Immature natural killer cell (primary cell): ENCODE measurements around the gene ZNF276. TPM values are rescaled to one million over a fixed set of nuclear protein-coding genes. Genes with fewer than 3 reads are reported as not detected.
"Not testable (repeated sequence)": the region's sequence is repeated elsewhere in the genome, so short reads cannot be mapped to it uniquely, and the experiment has no call there.

Experiments used
- DNase-seq, 3 donors: peaks; one replicate each; pipeline ENCODE4 v3.0.0; 2022; ENCODE audit warnings: mixed read lengths in 1 of 3
- H3K27ac Mint-ChIP-seq, 6 donors: one replicate each; pipeline ENCODE4 v1.8.0; 2020; ENCODE audit warnings: mixed read lengths in 6 of 6, mild to moderate bottlenecking in 5 of 6, inconsistent platforms in 4 of 6, moderate library complexity in 3 of 6
- H3K27me3 Mint-ChIP-seq, 3 donors: one replicate each; pipeline ENCODE4 v1.8.0; 2020 to 2021; ENCODE audit warnings: low read depth in 3 of 3, mild to moderate bottlenecking in 3 of 3, mixed read lengths in 3 of 3, moderate library complexity in 3 of 3, inconsistent platforms in 1 of 3
- H3K36me3 Mint-ChIP-seq, 3 donors: one replicate each; pipeline ENCODE4 v1.8.0; 2020; ENCODE audit warnings: mixed read lengths in 3 of 3, inconsistent platforms in 2 of 3, mild to moderate bottlenecking in 2 of 3
- H3K4me1 Mint-ChIP-seq, 2 donors: one replicate each; pipeline ENCODE4 v1.8.0; 2020; ENCODE audit warnings: inconsistent platforms in 2 of 2, mild to moderate bottlenecking in 2 of 2, mixed read lengths in 2 of 2, moderate library complexity in 1 of 2
- H3K4me3 Mint-ChIP-seq, 5 donors: one replicate each; pipeline ENCODE4 v1.8.0; 2020; ENCODE audit warnings: mild to moderate bottlenecking in 5 of 5, mixed read lengths in 5 of 5, inconsistent platforms in 3 of 5, moderate library complexity in 3 of 5
- H3K9me3 Mint-ChIP-seq, 6 donors: one replicate each; pipeline ENCODE4 v1.8.0; 2020; ENCODE audit warnings: mild to moderate bottlenecking in 6 of 6, mixed read lengths in 6 of 6, inconsistent platforms in 4 of 6, moderate library complexity in 3 of 6
- polyA plus RNA-seq, 3 donors: library from polyadenylated mRNA; unstranded; fragments of 300-500 nt; fragmentation: Illumina TruSeq; gene quantifications; one replicate each; pipeline ENCODE4 v1.2.3, GENCODE V29; 2021

Gene ZNF276, protein sequence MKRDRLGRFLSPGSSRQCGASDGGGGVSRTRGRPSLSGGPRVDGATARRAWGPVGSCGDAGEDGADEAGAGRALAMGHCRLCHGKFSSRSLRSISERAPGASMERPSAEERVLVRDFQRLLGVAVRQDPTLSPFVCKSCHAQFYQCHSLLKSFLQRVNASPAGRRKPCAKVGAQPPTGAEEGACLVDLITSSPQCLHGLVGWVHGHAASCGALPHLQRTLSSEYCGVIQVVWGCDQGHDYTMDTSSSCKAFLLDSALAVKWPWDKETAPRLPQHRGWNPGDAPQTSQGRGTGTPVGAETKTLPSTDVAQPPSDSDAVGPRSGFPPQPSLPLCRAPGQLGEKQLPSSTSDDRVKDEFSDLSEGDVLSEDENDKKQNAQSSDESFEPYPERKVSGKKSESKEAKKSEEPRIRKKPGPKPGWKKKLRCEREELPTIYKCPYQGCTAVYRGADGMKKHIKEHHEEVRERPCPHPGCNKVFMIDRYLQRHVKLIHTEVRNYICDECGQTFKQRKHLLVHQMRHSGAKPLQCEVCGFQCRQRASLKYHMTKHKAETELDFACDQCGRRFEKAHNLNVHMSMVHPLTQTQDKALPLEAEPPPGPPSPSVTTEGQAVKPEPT
- polyA plus RNA-seq = 10 to 100 TPM; 20.6 to 91.6 (median 30.0) TPM

DNA sequence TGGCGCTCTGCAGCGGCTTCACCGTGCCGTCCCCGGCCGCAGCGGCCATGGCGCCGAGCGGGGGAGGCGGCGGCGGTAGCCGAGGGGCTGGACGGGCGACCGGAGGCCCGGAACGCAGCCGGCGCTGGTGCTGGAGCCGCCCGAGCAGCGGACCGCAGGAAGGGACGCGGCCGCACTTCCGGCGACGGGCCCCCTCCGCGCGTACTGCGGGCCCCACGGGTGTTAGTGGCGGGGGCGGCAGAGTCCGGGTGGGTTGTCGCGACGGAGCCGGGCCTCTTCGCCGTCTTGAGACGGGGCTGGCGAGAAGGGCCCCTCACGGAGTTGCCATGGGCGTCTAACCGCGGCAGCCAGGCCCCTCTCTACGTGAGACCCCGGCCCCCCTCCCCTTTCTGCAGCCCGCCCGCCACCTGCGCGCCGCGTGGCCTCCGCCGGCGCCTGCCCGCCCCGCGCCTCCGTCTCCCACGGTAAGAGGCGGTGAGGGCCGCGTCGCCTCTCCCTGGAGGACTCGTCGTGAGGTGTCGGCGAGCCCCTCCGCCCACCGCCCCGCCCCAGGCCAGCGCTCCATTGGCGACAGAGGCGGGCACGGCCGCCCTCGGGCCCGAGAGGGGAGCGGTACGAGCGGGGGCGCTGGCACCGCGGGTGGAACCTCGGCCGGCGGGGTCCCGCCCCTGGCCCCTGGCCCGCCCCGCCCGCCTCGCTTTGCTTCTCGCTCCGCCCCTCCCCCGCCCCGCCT, at the start of gene ZNF276, which contains the start of gene VPS9D1:
ZNF276 (plus strand) TSS at position 725 of the 733 bp plus-strand sequence. CDS start 104 bp downstream, outside the sequence.
VPS9D1 (minus strand) TSS at position 86 of the 733 bp plus-strand sequence; CDS start at position 49, 37 bp downstream.
- H3K27me3 Mint-ChIP-seq = peaks cover 26 to 42% (median 37%) of the 10 kb centered on the region in 3 donors

DNA sequence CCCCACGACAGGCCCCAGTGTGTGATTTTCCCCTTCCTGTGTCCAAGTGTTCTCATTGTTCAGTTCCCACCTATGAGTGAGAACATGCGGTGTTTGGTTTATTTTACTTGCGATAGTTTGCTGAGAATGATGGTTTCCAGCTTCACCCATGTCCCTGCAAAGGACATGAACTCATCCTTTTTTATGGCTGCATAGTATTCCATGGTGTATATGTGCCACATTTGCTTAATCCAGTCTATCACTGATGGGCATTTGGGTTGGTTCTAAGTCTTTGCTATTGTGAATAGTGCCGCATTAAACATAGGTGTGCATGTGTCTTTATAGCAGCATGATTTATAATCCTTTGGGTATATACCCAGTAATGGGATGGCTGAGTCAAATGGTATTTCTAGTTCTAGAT, 49.8 kb upstream of the ZNF276 start:
- H3K4me1 Mint-ChIP-seq, H3K4me3 Mint-ChIP-seq, H3K36me3 Mint-ChIP-seq, DNase-seq, H3K27me3 Mint-ChIP-seq, H3K9me3 Mint-ChIP-seq, H3K27ac Mint-ChIP-seq: not testable (repeated sequence)

More for the DNA sequence above, at the start of gene ZNF276, which contains the start of gene VPS9D1:
- DNase-seq = peak; percentile 81 to 86 (median 85)
- Mint-ChIP-seq H3K36me3 (peaks cover 9 to 14% (median 10%) of the 10 kb centered on the region in 3 donors), H3K27ac (peak within 1 kb of the TSS; percentile 99 to 100 (median 100)), H3K9me3 (no peaks in the 10 kb centered on the region), H3K4me3 (peak within 1 kb of the TSS; percentile 93 to 99 (median 97)), H3K4me1 (peaks cover 38 to 42% of the 10 kb centered on the region in 2 donors)

DNA sequence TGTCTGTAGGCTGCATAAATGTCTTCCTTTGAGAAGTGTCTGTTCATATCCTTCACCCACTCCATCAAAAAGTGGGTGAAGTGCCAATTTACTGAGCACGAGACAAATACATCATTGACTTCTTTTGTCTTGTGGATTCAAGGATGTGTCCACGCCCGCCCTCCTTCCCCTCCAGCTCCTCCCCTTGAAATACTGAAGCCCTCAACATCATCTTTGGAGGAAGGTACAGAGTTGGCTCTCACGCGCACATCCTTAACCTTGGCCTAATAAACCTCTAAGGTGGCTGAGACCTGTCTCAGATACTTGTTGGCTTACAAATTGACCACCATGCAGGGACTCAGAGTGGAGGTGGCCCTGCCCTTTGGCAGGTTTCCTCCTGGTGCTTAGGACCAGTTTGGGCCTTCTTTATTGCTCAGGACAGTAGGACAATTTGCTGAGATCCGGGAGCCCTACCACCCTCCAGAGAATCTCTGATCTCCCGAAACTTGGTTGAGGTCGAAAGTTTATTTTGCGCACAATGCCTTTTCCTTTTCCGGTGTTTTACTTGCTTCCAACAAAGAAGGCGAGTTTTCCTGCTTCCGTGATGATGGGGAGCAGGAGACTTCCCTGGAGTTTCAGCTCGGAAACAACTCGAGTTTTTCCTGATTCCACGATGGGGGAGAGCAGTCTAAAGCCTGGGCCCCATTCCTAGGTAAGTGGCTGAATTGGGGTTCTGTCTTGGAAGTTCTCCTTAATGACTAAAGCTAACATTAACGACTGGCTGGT, 49.0 kb upstream of the ZNF276 start:
- Mint-ChIP-seq H3K4me1 (peaks cover 0 to 2% of the 10 kb centered on the region in 2 donors), H3K36me3 (no peaks in the 10 kb centered on the region), H3K27ac (no peak overlapping the region), H3K27me3 (no peaks in the 10 kb centered on the region), H3K9me3 (peaks cover 0 to 2% (median 0%) of the 10 kb centered on the region in 6 donors), H3K4me3 (no peak overlapping the region)
- DNase-seq = no peak

DNA sequence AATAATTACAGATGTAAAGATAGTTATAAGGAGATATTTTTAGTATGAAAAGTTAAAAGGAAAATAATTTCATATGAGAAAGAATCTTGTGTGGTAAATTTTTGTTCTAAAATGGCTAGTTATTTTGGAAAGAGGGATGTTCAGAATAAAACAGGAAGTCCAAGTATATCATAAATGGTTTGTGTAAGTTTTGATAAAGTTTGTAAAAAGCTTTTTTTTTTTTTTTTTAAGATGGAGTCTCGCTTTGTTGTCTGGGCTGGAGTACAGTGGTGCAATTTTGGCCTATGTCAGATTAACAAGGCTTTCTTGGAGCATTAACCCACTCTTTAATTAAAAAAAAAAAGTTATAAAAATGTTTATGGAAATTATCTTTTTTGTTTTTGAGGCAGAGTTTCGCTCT, 43.1 kb upstream of the ZNF276 start:
- no peak for DNase-seq
- H3K4me1 Mint-ChIP-seq = no peaks in the 10 kb centered on the region

GRCh38 chr16:89685916-89686315, 35.4 kb upstream of the ZNF276 start:
- Mint-ChIP-seq H3K27ac (peak overlapping the region in 2 of 6 donors; percentile 24 to 53), H3K36me3 (peaks cover 0 to 8% (median 5%) of the 10 kb centered on the region in 3 donors), H3K9me3 (no peaks in the 10 kb centered on the region), H3K27me3 (peaks cover 2 to 11% (median 2%) of the 10 kb centered on the region in 3 donors), H3K4me3 (peak overlapping the region; percentile 53 to 90 (median 59)), H3K4me1 (peaks cover 9 to 25% of the 10 kb centered on the region in 2 donors)
- no peak for DNase-seq

More for the DNA sequence above, 43.1 kb upstream of the ZNF276 start:
- Mint-ChIP-seq H3K9me3 (no peaks in the 10 kb centered on the region), H3K27me3 (peaks cover 0 to 5% (median 0%) of the 10 kb centered on the region in 3 donors), H3K27ac (no peak overlapping the region), H3K36me3 (no peaks in the 10 kb centered on the region), H3K4me3 (no peak overlapping the region)

DNA sequence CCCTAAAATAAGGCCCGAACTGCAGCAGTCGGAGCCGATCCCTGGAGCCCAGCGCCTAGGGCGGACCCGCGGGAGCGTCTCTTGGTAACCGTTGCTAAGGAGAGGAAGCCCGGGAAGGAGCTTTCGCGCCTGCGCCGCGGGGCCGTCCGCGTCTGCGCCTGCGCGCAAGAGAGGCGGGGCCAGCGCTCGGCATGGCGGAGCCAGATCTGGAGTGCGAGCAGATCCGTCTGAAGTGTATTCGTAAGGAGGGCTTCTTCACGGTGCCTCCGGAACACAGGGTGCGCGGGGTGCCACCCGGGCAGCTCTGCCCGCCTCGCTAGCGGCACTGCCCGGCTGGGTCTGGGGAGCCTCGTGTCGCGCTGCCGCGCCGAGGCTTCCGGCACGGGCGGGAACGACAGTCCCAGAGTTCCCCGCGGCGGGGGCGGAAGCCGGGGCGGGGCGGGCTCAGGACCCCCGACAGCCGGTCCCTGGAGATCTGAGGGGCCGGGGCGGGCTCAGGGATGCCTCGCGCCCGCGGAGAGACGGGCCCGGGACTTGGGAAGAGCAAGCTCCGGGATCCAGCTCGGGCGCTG, 34.7 kb upstream of the ZNF276 start, which contains the start of gene CDK10:
CDK10 (plus strand) TSS at position 170 of the 572 bp plus-strand sequence; CDS start at position 192, 22 bp downstream.
- peak within 1 kb of the TSS; percentile 77 to 92 (median 88) for H3K27ac Mint-ChIP-seq
- H3K4me3 Mint-ChIP-seq = peak within 1 kb of the TSS; percentile 90 to 95 (median 92)
- peak; percentile 89 to 91 (median 90) for DNase-seq
- no peaks in the 10 kb centered on the region for H3K9me3 Mint-ChIP-seq
- H3K27me3 Mint-ChIP-seq = peaks cover 2 to 11% (median 2%) of the 10 kb centered on the region in 3 donors
- H3K36me3 Mint-ChIP-seq = peaks cover 0 to 8% (median 5%) of the 10 kb centered on the region in 3 donors
- peaks cover 9 to 25% of the 10 kb centered on the region in 2 donors for H3K4me1 Mint-ChIP-seq

GRCh38 chr16:89687092-89687940, 34.0 kb upstream of the ZNF276 start:
- peaks cover 2 to 9% (median 2%) of the 10 kb centered on the region in 3 donors for H3K27me3 Mint-ChIP-seq
- peaks cover 9 to 25% of the 10 kb centered on the region in 2 donors for H3K4me1 Mint-ChIP-seq
- H3K27ac Mint-ChIP-seq = peak overlapping the region; percentile 74 to 87 (median 85)
- peaks cover 0 to 8% (median 5%) of the 10 kb centered on the region in 3 donors for H3K36me3 Mint-ChIP-seq
- H3K4me3 Mint-ChIP-seq = peak overlapping the region; percentile 80 to 95 (median 90)
- no peaks in the 10 kb centered on the region for H3K9me3 Mint-ChIP-seq
- no peak for DNase-seq

- Mint-ChIP-seq H3K4me3 (peak overlapping the region; percentile 42 to 95 (median 90)), H3K27me3 (peaks cover 2 to 7% (median 4%) of the 10 kb centered on the region in 3 donors), H3K9me3 (no peaks in the 10 kb centered on the region), H3K27ac (no peak overlapping the region), H3K36me3 (peaks cover 2 to 10% (median 8%) of the 10 kb centered on the region in 3 donors), H3K4me1 (peaks cover 9 to 27% of the 10 kb centered on the region in 2 donors)
- no peak for DNase-seq
Observed at GRCh38 chr16:89688395-89688794, 32.9 kb upstream of the ZNF276 start.

DNA sequence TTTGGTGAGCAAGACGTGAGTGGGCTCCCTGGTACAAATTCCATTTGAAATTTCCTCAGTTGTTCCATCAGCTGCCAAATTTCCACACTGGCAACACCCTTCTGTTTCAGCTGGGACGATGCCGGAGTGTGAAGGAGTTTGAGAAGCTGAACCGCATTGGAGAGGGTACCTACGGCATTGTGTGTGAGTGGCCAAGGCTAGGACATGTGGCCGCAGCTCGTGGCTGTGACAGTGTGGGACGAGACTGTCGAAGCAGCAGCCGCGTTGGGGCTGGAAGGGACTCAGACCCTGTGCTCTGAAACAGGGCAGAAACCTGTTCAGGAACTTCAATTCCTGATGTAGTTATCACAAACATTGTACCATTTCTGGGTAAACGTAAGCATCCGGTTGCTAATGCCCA, 32.2 kb upstream of the ZNF276 start:
- H3K27ac Mint-ChIP-seq = no peak overlapping the region
- H3K27me3 Mint-ChIP-seq = peaks cover 1 to 12% (median 11%) of the 10 kb centered on the region in 3 donors
- no peak for DNase-seq
- peaks cover 9 to 32% of the 10 kb centered on the region in 2 donors for H3K4me1 Mint-ChIP-seq
- no peak overlapping the region for H3K4me3 Mint-ChIP-seq
- no peaks in the 10 kb centered on the region for H3K9me3 Mint-ChIP-seq
- peaks cover 5 to 12% (median 10%) of the 10 kb centered on the region in 3 donors for H3K36me3 Mint-ChIP-seq

GRCh38 chr16:89689621-89690020, 31.7 kb upstream of the ZNF276 start:
- peaks cover 2 to 11% (median 10%) of the 10 kb centered on the region in 3 donors for H3K27me3 Mint-ChIP-seq
- not testable (repeated sequence) for DNase-seq, H3K27ac Mint-ChIP-seq, H3K9me3 Mint-ChIP-seq, H3K4me3 Mint-ChIP-seq
- peaks cover 5 to 12% (median 10%) of the 10 kb centered on the region in 3 donors for H3K36me3 Mint-ChIP-seq
- H3K4me1 Mint-ChIP-seq = peaks cover 9 to 30% of the 10 kb centered on the region in 2 donors

GRCh38 chr16:89690392-89690901, 30.9 kb upstream of the ZNF276 start:
- Mint-ChIP-seq H3K27me3 (peaks cover 2 to 18% (median 13%) of the 10 kb centered on the region in 3 donors), H3K36me3 (peaks cover 5 to 10% (median 9%) of the 10 kb centered on the region in 3 donors), H3K27ac (no peak overlapping the region), H3K4me1 (peaks cover 11 to 36% of the 10 kb centered on the region in 2 donors), H3K4me3 (no peak overlapping the region), H3K9me3 (no peaks in the 10 kb centered on the region)
- no peak for DNase-seq
